HepG2 (cell line): Measurements from ENCODE around the gene MPO. TPM values are rescaled to one million over a fixed set of nuclear protein-coding genes. Genes with fewer than 3 reads are reported as not detected.

Source experiments
- DMTF1 ChIP-seq: sonication (generic); formaldehyde crosslinking; IDR thresholded peaks from 2 replicates; pipeline ENCODE4 v1.4.0; 2020; ENCODE audit warnings: mild to moderate bottlenecking, missing genetic modification reagents
- EP300 ChIP-seq, 3 experiments: sonication (generic) in 1 of 3; formaldehyde crosslinking in 1 of 3; IDR thresholded peaks; 2 replicates each; pipeline versions ENCODE4 v1.5.1 to v1.6.1; 2011 to 2020; ENCODE audit warnings: low read depth in 2 of 3, low read length in 2 of 3, borderline replicate concordance in 1 of 3, improper control_type of control experiment in 1 of 3, mild to moderate bottlenecking in 1 of 3, missing genetic modification reagents in 1 of 3, moderate library complexity in 1 of 3
- JUND ChIP-seq: sonication (generic); formaldehyde crosslinking; IDR thresholded peaks from 2 replicates; pipeline ENCODE4 v1.8.0; 2022; ENCODE audit warnings: mild to moderate bottlenecking, missing genetic modification reagents
- KDM3A ChIP-seq: IDR thresholded peaks from 2 replicates; pipeline ENCODE4 v1.6.1; 2018; ENCODE audit warnings: low read depth, missing compliant biosample characterization
- KLF13 ChIP-seq: sonication (generic); formaldehyde crosslinking; IDR thresholded peaks from 2 replicates; pipeline ENCODE4 v1.4.0; 2020; ENCODE audit warnings: mild to moderate bottlenecking, missing genetic modification reagents
- KLF15 ChIP-seq: sonication (generic); formaldehyde crosslinking; IDR thresholded peaks from 2 replicates; pipeline ENCODE4 v1.8.1; 2023; ENCODE audit warnings: borderline replicate concordance, mild to moderate bottlenecking, inconsistent platforms, missing genetic modification reagents, mixed read lengths
- MED1 ChIP-seq: sonication (generic); formaldehyde crosslinking; IDR thresholded peaks from 2 replicates; pipeline ENCODE4 v1.4.0; 2020; ENCODE audit warnings: missing genetic modification reagents
- MEIS2 ChIP-seq: sonication (generic); formaldehyde crosslinking; IDR thresholded peaks from 2 replicates; pipeline ENCODE4 v1.9.0; 2021; ENCODE audit warnings: mild to moderate bottlenecking, missing genetic modification reagents
- MYPOP ChIP-seq: sonication (generic); formaldehyde crosslinking; IDR thresholded peaks from 2 replicates; pipeline ENCODE4 v1.8.1; 2023; ENCODE audit warnings: mild to moderate bottlenecking, moderate library complexity, missing genetic modification reagents
- PCBP2 ChIP-seq: fragments of 200-400 bp; formaldehyde crosslinking; optimal IDR thresholded peaks from 2 replicates; pipeline ENCODE3; 2018; ENCODE audit warnings: low read length, low read depth; ENCODE audit not compliant: poor library complexity, severe bottlenecking
- TIGD3 ChIP-seq: sonication (generic); formaldehyde crosslinking; IDR thresholded peaks from 2 replicates; pipeline ENCODE4 v1.5.1; 2020; ENCODE audit warnings: mild to moderate bottlenecking, missing genetic modification reagents, borderline replicate concordance
- ZNF18 ChIP-seq: sonication (generic); formaldehyde crosslinking; IDR thresholded peaks from 2 replicates; pipeline ENCODE4 v1.8.0; 2022; ENCODE audit warnings: mild to moderate bottlenecking, missing genetic modification reagents; ENCODE audit not compliant: insufficient replicate concordance
- ZNF772 ChIP-seq: sonication (generic); formaldehyde crosslinking; IDR thresholded peaks from 2 replicates; pipeline ENCODE4 v1.5.0; 2020; ENCODE audit warnings: mild to moderate bottlenecking, missing genetic modification reagents
- ZNF777 ChIP-seq: sonication (generic); formaldehyde crosslinking; IDR thresholded peaks from 2 replicates; pipeline ENCODE4 v1.4.0; 2020; ENCODE audit warnings: missing genetic modification reagents
- ZNF790 ChIP-seq: sonication (generic); formaldehyde crosslinking; IDR thresholded peaks from 2 replicates; pipeline ENCODE4 v1.8.0; 2022; ENCODE audit warnings: missing genetic modification reagents, mild to moderate bottlenecking, borderline replicate concordance
- polyA plus RNA-seq, 8 experiments: library from polyadenylated mRNA; depleted of rRNA in 3 of 8; stranded (reverse) in 7 of 8; unstranded in 1 of 8; fragments of >200 nt; fragmentation: Illumina TruSeq in 4 of 8; extraction: Trizol in 4 of 8; gene quantifications; 2 replicates each; pipeline versions ENCODE4 v1.2.1 to v1.2.3, GENCODE V29; 2011 to 2016; ENCODE audit warnings: low read depth in 4 of 8, missing spikeins in 1 of 8, mixed read lengths in 1 of 8; ENCODE audit not compliant: insufficient read depth in 1 of 8
- total RNA-seq, 5 experiments: library from RNA; depleted of rRNA; stranded (reverse); fragments of >200 nt; fragmentation: Illumina TruSeq; extraction: Trizol; gene quantifications; 2 replicates each; pipeline ENCODE4 v1.2.3, GENCODE V29; 2016; ENCODE audit warnings: low read depth in 1 of 5
- TF ChIP-seq, protein P1 (sequence below): IDR thresholded peaks from 2 replicates; pipeline ENCODE4 v1.4.0; 2020; ENCODE audit warnings: mild to moderate bottlenecking, missing genetic modification reagents

Gene MPO
- total and polyA plus RNA-seq, 2 of the 13 experiments (the other 11 are each of a cell fraction or from before 2014, with no cell fraction given), result not detected

DNA sequence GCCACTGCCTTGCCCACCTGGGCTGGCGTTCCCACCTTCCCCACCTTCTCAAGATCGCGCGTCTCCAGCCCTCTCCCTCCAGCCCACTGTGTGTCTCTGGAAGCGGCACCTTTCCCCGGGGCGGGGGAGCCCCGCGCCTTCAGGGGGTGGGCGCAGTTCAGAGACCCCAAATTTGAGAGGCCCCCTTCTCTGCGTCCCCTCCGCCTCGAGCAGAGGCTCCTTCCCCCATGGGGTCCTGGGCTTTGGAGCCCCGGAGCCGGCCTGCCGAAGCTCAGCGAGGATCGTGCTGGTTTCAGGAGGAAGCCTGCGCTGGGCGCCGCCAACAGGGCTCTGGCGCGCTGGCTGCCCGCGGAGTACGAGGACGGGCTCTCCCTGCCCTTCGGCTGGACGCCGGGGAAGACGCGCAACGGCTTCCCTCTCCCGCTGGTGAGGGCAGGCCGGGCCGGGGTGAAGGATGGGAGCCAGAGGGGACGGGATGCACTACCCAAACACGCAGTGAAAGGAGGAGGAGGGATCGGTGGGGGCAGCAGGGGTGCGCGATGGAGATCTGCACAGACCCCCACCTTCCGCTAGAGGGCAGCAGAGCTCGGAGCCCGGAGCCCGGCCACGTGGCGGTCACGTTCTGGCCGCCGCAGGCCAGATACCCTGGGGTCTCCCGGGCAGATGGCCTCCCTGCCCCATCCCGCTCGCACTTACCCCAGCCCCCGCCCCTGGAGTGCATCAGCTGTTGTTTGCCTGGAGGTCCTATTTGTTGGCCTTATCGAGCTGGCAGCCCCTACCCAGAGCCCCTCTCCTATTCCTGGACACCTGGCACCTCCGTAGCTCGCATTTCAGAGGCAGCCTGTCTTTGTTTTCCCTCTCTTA is 31.2 kb downstream of the MPO start (continued):
- TF ChIP-seq, protein P1, sequence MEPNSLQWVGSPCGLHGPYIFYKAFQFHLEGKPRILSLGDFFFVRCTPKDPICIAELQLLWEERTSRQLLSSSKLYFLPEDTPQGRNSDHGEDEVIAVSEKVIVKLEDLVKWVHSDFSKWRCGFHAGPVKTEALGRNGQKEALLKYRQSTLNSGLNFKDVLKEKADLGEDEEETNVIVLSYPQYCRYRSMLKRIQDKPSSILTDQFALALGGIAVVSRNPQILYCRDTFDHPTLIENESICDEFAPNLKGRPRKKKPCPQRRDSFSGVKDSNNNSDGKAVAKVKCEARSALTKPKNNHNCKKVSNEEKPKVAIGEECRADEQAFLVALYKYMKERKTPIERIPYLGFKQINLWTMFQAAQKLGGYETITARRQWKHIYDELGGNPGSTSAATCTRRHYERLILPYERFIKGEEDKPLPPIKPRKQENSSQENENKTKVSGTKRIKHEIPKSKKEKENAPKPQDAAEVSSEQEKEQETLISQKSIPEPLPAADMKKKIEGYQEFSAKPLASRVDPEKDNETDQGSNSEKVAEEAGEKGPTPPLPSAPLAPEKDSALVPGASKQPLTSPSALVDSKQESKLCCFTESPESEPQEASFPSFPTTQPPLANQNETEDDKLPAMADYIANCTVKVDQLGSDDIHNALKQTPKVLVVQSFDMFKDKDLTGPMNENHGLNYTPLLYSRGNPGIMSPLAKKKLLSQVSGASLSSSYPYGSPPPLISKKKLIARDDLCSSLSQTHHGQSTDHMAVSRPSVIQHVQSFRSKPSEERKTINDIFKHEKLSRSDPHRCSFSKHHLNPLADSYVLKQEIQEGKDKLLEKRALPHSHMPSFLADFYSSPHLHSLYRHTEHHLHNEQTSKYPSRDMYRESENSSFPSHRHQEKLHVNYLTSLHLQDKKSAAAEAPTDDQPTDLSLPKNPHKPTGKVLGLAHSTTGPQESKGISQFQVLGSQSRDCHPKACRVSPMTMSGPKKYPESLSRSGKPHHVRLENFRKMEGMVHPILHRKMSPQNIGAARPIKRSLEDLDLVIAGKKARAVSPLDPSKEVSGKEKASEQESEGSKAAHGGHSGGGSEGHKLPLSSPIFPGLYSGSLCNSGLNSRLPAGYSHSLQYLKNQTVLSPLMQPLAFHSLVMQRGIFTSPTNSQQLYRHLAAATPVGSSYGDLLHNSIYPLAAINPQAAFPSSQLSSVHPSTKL, result peak; percentile 67
- TF ChIP-seq DMTF1 (CRISPR knock-in tag) (no peak), KDM3A (CRISPR knock-in tag) (peak; percentile 56; the same call in 1 of the 2 replicates), MEIS2 (CRISPR knock-in tag) (peak; percentile 82; the same call in 1 of the 2 replicates), TIGD3 (CRISPR knock-in tag) (0 out of 2 replicates have a peak, but pooled peaks have one; percentile 41), PCBP2 (no peak), JUND (CRISPR knock-in tag) (no peak), ZNF777 (CRISPR knock-in tag) (0 out of 2 replicates have a peak, but pooled peaks have one; percentile 48), MYPOP (CRISPR knock-in tag) (0 out of 2 replicates have a peak, but pooled peaks have one; percentile 75), ZNF772 (CRISPR knock-in tag) (peak; percentile 78; the same call in 1 of the 2 replicates), KLF13 (CRISPR knock-in tag) (peak; percentile 83; the same call in 1 of the 2 replicates), EP300 (IDR thresholded peaks at IDR 0.05; ENCODE audit: low read depth in 2 of 2, low read length in 2 of 2) (no peak), EP300 (CRISPR knock-in tag; IDR thresholded peaks at IDR 0.05; ENCODE audit: borderline replicate concordance) (peak; percentile 32; the same call in 1 of the 2 replicates), KLF15 (CRISPR knock-in tag) (peak; percentile 96), ZNF790 (CRISPR knock-in tag) (0 out of 2 replicates have a peak, but pooled peaks have one; percentile 59), ZNF18 (CRISPR knock-in tag) (peak; percentile 70), MED1 (CRISPR knock-in tag) (no peak)
